ENCODE measurements around the gene BDP1.

DNA sequence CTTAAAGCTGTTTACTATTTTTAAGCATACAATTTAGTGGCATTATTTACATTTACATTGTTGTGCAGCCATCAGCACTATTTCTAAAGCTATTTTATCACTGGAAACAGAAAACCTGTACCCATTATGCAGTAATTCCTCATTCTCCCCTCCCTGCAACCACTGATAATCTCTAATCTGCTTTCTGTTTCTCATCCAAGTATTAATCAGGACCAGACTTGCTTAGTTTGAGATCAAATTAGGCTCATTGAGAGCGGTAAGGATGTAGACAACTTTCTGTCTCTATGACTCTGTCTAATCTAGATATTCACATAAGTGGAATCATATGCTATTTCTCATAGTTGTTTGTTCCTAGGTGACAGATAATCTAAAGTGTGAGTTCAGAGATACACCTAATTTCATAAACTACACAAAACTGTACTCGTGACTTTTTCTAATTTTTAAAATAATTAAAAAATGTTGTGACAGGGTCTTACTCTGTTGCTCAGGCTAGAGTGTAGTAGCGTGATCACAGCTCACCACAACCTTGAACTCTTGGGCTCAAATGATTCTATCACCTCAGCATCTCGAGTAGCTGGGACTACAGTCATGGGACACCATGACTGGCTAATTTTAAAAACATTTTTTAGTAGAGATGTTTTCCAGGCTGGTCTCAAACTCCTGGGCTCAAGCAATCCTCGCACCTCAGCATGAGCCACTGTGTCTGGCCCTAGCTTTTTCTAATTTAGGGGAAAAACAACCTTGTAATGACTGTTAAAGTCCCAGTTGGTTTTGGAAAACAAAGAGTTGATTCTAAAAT lies 37.6 kb downstream of the BDP1 start:
- TF ChIP-seq, protein P1, sequence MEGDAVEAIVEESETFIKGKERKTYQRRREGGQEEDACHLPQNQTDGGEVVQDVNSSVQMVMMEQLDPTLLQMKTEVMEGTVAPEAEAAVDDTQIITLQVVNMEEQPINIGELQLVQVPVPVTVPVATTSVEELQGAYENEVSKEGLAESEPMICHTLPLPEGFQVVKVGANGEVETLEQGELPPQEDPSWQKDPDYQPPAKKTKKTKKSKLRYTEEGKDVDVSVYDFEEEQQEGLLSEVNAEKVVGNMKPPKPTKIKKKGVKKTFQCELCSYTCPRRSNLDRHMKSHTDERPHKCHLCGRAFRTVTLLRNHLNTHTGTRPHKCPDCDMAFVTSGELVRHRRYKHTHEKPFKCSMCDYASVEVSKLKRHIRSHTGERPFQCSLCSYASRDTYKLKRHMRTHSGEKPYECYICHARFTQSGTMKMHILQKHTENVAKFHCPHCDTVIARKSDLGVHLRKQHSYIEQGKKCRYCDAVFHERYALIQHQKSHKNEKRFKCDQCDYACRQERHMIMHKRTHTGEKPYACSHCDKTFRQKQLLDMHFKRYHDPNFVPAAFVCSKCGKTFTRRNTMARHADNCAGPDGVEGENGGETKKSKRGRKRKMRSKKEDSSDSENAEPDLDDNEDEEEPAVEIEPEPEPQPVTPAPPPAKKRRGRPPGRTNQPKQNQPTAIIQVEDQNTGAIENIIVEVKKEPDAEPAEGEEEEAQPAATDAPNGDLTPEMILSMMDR (conservative IDR thresholded peaks at IDR 0.05; ENCODE audit: low read depth, low read length) = no peak
- TF ChIP-seq POLR2A (IDR thresholded peaks at IDR 0.05; ENCODE audit: low read depth, low read length) (no peak), RAD21 (IDR thresholded peaks at IDR 0.05; ENCODE audit: low read length) (no peak), FOS (IDR thresholded peaks at IDR 0.05; ENCODE audit: low read depth, low read length) (no peak), CEBPB (IDR thresholded peaks at IDR 0.05; ENCODE audit: low read depth, low read length) (no peak)
- TF ChIP-seq, protein P2, sequence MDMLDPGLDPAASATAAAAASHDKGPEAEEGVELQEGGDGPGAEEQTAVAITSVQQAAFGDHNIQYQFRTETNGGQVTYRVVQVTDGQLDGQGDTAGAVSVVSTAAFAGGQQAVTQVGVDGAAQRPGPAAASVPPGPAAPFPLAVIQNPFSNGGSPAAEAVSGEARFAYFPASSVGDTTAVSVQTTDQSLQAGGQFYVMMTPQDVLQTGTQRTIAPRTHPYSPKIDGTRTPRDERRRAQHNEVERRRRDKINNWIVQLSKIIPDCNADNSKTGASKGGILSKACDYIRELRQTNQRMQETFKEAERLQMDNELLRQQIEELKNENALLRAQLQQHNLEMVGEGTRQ (IDR thresholded peaks at IDR 0.05; ENCODE audit: low read depth, low read length) = no peak
- TF ChIP-seq, protein P3, sequence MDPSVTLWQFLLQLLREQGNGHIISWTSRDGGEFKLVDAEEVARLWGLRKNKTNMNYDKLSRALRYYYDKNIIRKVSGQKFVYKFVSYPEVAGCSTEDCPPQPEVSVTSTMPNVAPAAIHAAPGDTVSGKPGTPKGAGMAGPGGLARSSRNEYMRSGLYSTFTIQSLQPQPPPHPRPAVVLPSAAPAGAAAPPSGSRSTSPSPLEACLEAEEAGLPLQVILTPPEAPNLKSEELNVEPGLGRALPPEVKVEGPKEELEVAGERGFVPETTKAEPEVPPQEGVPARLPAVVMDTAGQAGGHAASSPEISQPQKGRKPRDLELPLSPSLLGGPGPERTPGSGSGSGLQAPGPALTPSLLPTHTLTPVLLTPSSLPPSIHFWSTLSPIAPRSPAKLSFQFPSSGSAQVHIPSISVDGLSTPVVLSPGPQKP (IDR thresholded peaks at IDR 0.05; ENCODE audit: borderline replicate concordance, low read depth, low read length) = no peak

All from IMR-90 (cell line).